ENCODE results near the gene SYT11.

DNA sequence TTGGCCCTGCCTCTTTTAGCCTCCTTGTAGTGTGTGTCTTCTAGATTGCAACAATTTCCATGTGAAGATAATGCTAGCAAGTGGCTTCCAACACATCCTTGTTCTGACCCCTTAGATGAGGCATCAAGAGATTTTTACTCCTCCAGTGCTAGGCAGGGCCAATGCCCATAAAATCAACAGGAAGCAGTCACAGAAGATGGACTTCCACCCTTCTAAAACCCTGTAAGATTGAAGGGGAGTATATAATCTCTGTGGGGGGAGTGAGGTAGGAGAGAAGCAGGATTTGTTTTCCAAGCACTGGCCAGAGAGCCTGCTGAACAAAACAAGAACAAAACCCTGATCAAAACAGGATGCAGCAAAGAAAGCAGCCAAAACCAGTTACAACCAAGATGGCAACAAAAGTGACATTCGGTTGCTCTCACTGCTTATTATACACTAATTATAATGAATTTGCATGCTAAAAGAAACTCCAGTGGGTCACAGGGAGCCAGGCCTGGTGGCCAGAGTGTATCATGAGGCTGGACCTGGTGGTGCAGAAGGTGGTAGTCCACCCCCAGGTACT lies 14.4 kb upstream of the SYT11 start:
- TF ChIP-seq, protein P1, sequence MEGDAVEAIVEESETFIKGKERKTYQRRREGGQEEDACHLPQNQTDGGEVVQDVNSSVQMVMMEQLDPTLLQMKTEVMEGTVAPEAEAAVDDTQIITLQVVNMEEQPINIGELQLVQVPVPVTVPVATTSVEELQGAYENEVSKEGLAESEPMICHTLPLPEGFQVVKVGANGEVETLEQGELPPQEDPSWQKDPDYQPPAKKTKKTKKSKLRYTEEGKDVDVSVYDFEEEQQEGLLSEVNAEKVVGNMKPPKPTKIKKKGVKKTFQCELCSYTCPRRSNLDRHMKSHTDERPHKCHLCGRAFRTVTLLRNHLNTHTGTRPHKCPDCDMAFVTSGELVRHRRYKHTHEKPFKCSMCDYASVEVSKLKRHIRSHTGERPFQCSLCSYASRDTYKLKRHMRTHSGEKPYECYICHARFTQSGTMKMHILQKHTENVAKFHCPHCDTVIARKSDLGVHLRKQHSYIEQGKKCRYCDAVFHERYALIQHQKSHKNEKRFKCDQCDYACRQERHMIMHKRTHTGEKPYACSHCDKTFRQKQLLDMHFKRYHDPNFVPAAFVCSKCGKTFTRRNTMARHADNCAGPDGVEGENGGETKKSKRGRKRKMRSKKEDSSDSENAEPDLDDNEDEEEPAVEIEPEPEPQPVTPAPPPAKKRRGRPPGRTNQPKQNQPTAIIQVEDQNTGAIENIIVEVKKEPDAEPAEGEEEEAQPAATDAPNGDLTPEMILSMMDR (IDR thresholded peaks at IDR 0.05; ENCODE audit: low read depth, low read length, missing input control) = no peak
- TF ChIP-seq TAF1 (conservative IDR thresholded peaks at IDR 0.05) = no peak
- TF ChIP-seq, protein P2, sequence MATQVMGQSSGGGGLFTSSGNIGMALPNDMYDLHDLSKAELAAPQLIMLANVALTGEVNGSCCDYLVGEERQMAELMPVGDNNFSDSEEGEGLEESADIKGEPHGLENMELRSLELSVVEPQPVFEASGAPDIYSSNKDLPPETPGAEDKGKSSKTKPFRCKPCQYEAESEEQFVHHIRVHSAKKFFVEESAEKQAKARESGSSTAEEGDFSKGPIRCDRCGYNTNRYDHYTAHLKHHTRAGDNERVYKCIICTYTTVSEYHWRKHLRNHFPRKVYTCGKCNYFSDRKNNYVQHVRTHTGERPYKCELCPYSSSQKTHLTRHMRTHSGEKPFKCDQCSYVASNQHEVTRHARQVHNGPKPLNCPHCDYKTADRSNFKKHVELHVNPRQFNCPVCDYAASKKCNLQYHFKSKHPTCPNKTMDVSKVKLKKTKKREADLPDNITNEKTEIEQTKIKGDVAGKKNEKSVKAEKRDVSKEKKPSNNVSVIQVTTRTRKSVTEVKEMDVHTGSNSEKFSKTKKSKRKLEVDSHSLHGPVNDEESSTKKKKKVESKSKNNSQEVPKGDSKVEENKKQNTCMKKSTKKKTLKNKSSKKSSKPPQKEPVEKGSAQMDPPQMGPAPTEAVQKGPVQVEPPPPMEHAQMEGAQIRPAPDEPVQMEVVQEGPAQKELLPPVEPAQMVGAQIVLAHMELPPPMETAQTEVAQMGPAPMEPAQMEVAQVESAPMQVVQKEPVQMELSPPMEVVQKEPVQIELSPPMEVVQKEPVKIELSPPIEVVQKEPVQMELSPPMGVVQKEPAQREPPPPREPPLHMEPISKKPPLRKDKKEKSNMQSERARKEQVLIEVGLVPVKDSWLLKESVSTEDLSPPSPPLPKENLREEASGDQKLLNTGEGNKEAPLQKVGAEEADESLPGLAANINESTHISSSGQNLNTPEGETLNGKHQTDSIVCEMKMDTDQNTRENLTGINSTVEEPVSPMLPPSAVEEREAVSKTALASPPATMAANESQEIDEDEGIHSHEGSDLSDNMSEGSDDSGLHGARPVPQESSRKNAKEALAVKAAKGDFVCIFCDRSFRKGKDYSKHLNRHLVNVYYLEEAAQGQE (IDR thresholded peaks at IDR 0.05) = no peak
- TF ChIP-seq YY1 (IDR thresholded peaks at IDR 0.05) = no peak
- TF ChIP-seq, protein P3, sequence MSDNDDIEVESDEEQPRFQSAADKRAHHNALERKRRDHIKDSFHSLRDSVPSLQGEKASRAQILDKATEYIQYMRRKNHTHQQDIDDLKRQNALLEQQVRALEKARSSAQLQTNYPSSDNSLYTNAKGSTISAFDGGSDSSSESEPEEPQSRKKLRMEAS (IDR thresholded peaks at IDR 0.05) = no peak
- no peak for TF ChIP-seq JUND (IDR thresholded peaks at IDR 0.05)
- TF ChIP-seq EGR1 (IDR thresholded peaks at IDR 0.05; ENCODE audit: low read depth in 2 of 2) = no peak
